Measurements from ENCODE around the gene DCDC2B.

Gene DCDC2B

DNA sequence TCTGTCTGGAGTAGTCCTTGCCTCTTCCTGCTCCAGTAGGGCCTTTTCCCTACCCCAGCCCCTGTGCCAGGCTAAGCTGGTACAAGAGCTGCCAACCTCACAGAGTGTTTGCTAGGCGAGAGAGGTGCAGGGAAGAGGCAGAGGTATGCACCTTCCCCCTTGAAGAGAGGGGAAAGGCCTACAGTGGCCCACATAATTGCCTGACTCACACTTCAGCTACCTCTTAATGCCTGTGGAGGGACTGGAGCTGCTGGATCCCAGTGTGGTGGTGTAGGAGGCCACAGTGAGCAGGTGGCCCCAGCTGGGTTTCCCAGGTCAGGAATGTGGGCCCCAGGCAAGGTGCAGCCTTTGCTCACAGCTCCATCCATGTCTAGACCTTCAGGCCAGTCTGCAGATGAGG is 11.8 kb upstream of the DCDC2B start:
- no peak for DNase-seq

- no peak for DNase-seq
Measured at GRCh38 chr1:32197837-32198236, 11.1 kb upstream of the DCDC2B start.

- no peak for DNase-seq
Measured at GRCh38 chr1:32198237-32199042, 10.4 kb upstream of the DCDC2B start.

GRCh38 chr1:32199043-32199716 is 9.7 kb upstream of the DCDC2B start:
- DNase-seq = no peak

GRCh38 chr1:32199717-32200072 is 9.2 kb upstream of the DCDC2B start:
- DNase-seq = peak; percentile 84

DNA sequence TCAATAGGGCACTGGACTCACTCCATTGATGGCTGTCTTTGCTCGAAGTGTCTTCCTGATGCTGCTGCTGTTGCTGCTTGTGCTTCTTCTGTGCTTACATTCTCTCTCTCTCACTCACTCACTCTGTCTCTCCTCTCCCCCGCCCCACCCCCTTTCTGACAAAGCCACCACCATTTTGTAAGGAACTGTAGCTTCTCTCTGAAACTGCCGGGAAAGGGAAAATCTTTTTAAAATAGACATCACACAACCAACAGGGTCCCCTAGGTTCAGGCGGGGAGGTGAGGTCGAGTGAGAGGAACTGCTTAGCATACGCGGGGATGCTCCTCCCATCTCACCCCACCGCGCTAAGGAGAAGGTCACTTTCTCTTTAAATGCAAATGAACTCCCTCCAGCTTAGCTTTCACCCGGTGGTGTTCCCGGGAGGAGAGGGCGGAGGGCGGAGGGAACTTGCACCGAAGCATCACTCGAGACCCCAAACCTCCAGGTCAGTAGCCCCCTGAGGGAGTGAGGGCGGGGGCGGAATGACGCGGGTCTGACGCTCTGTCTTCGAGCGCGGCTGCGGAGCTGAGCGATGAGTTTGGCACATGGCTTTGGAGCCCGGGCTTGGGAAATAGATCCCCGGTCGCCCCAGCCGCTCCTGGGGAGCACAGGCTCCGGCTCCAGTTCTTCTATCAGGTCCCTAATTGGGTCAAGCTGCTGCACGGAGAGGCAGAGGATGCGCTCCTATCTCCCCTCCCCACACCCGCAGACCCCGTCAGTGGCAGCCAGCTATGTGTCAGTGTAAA is 8.5 kb upstream of the DCDC2B start, which contains the start of gene CCDC28B:
TSS of gene CCDC28B (plus strand) at position 370 of the 785 bp plus-strand sequence. CDS start 1,341 bp downstream, outside the sequence.
- peak; percentile 22 for DNase-seq

DNA sequence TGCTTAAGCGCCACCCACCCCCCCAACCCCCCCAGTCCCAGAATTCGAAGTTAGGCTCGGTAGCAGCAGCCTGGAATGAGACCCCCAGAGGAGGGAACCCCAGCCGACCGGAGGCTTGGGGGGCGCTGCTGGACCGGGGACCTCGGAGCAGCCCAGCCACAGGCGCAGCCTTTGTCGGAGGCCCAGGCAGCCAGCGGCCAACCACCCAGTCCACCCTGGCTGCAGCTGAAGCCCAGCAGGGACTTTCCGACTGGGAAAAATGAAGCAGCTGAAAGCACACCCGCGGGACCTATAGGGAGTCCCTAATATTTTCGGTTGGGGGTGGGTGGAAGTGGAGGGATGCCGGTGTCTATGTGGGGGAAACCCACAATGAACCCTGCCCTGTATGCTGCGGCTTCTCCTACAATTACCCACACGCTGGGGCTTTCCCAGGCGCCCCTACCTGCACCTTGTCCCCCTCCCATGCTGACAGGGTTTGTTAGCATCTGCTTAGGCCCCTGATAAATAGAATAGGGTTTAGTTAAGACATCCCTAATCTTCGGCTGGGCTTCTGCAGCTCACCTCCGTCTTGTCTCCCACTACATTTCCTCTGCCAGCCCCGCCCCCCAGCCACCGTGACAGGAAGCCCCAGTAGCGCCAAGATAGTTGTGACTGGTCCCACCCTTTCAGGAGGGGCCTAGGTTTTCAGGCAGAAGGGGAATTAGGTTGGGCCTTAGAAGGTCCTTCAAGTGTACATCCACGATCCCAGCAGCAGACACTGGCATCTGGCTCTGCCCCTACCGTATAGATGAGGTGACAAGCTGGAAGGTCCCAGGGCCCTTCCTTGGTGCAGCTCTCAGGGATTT is 7.7 kb upstream of the DCDC2B start:
- no peak for DNase-seq

- no peak for DNase-seq
Measured at GRCh38 chr1:32204943-32205361, 3.9 kb upstream of the DCDC2B start.

- peak; percentile 72 for DNase-seq
Measured at GRCh38 chr1:32205401-32206370, 3.2 kb upstream of the DCDC2B start, which contains the start of gene IQCC. Gene IQCC, plus strand, starts transcription at chr1:32205671. Its CDS starts 11 bp downstream, at chr1:32205682.

GRCh38 chr1:32208469-32208868 is 420 bp upstream of the DCDC2B start:
- DNase-seq = no peak

GRCh38 chr1:32215629-32216480 is 7.0 kb downstream of the DCDC2B start:
- peak; percentile 75 for DNase-seq

DNA sequence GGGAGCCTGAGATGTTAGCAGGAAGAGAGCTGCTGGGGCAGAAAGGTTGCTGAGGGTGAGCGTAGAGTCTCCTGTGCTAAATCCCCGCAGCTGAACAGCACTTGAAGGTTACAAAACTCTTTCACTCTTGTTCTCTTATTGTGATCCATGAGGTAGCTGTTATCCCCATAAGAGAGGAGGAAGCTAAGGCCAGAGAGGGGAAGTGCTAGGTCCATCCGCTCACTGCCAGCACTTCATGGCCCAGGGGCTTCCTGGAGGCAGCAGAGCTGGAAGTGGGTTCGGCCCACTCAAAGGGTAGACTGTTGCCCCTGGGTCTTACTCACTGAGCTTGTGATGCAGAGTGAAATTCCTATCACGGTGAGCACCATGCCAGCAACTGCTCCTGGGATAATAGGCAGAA is 7.7 kb downstream of the DCDC2B start:
- DNase-seq = no peak

- no peak for DNase-seq
Measured at GRCh38 chr1:32219022-32219421, 10.1 kb downstream of the DCDC2B start.

DNA sequence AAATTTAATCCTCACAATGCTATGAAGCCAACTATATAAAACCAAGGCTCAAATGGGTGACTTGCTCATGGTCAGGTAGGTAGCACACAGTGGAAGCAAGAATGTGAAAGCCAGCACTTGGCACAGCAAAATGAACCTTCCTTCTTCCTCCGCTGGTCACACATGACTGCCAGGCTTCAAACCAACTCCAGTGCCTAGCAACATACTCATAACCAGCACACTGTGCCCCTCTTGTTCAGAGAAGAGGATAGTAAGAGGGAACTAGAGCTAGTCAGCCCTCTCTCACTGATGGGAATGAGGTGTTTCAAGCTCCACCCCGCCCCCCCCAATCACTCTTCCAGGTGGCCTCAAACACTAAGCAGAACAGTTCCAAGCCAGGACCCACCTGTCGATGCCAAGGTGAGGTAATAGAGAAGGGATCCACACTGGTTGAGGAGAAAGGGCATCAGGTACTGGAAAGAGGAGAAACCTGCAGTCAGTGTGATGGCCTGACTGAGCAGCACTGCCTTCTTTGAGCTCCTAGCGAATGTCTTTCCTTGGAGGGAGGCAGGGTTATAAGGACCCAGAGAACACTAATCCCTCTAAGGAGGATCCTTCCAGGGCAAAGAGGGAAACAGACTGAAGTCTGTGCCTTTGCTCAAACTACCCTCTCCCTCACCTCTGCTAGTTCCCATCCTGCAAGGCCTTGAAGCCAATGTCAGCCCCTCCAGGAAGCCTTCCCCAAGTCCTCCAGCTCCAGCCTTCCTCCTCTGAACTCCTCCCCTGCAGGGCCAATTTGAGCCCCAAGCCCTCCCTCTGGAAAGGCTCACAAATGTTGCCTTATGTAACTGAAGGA is 12.1 kb downstream of the DCDC2B start:
- DNase-seq = no peak

- DNase-seq = no peak
Measured at GRCh38 chr1:32221581-32221979, 12.7 kb downstream of the DCDC2B start.

DNA sequence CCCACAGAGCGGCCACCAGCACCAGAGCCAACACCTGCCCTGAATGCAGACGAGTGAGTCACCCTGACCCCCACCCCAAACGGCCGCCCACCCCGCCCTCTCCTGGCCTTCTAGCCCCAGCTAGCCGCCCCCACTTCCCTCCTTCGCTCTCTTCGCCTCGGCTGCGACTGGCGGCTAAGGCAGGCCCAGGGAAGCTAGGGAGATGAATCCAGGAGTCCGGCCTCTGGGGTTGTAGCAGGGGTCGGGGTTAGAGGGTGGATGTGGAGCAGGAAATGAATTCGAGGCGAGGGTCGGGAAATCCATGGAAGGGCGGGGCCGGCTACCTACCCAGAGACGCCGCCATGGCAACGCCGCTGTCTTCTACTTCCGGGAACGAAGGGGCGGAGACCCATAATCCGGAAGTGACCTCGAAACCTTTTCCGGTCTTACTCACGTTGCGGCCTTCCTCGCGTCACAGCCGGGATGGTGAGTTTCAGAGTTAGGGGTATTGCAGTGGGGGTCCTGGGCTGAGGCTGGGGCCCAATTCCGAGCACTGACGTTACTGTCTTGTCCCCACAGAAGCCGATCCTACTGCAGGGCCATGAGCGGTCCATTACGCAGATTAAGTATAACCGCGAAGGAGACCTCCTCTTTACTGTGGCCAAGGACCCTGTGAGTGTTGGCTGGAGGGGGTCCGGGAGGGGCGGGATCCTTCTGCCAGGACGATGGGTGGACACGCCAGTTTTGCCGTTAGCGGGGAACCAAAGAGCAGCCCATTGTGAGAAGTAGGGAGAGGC is 13.3 kb downstream of the DCDC2B start, which contains the start of the genes EIF3I and TMEM234:
TSS of gene EIF3I (plus strand) at position 428 of the 776 bp plus-strand sequence. CDS start at position 463, 35 bp downstream.
TSS of gene TMEM234 (minus strand) at position 374 of the 776 bp plus-strand sequence. CDS start at position 343, 31 bp downstream.
- DNase-seq = peak; percentile 90

DNA sequence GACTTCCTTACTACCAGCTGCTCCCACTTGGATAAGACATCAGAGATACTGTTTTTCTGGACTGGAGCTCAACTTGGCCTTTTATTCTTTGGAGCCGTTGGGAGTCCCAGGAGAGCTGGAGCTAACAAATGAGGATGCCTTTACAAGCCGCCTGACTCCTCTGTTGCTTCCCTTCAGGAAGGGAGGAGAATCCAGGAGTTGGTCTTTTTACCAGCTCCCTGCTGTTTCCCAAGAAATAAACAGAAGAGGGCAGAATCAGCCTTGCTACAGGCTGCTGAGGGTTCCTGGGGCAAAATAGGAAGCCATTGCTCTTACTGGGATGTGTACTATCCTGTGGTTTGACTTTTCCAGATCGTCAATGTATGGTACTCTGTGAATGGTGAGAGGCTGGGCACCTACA is 14.8 kb downstream of the DCDC2B start:
- DNase-seq = no peak

GRCh38 chr1:32224285-32224684 is 15.4 kb downstream of the DCDC2B start:
- DNase-seq = no peak
